ENCODE results near the gene CCDC47.

Gene CCDC47

DNA sequence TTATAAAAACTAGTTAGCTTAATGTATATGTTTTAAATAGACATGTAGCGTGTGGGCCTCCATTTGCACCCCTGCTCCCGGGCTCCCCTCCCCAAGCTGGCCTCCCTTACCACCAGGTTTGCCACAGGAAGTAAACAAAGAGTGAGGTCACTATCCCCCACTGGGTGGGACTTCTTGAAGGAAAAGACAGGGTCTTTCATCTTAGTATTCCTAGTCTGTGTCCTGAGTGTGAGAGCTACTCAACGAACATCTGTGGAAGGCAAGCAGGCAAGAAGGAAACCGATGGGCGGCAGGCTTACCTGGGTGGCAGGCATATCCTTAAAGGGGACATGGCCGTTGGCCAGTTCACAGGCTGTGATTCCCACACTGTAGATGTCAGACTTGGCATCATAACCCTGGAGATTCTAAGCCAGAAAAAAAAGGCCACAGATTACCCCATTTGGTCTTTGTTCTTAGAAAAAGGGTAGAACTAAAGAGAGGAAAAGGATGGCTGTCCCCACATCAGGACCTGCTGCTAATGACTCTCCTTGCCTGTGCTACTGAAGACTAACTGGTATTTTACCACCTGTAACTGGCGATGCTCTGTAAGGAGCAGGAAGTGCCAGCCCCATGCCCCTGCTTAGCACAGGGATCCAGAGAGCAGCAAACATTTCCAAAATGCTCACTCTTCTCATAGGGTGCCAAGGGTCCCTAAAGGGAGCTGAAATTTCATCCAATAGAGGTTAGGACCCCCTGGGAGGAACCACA, 66.9 kb downstream of the CCDC47 start:
- Histone ChIP-seq H3K9ac (ENCODE audit: low read length) (no peak overlapping the region), H4K91ac (ENCODE audit: low read depth, low read length) (no peak overlapping the region), H3K4ac (ENCODE audit: low read depth, low read length) (no peak overlapping the region), H3K36me3 (ENCODE audit: control insufficient read depth in 1 of 2, insufficient read depth in 2 of 2, low read length in 2 of 2) (peaks cover 13 to 33% of the 10 kb centered on the region in 2 experiments), H3K14ac (ENCODE audit: low read length) (no peak overlapping the region), H2AK5ac (ENCODE audit: low read length) (no peak overlapping the region), H2BK120ac (ENCODE audit: insufficient read depth, low read length, poor library complexity) (no peak overlapping the region), H3K4me2 (ENCODE audit: low read length) (no peak overlapping the region), H2BK5ac (ENCODE audit: low read depth, low read length, poor library complexity) (no peak overlapping the region), H3K27me3 (ENCODE audit: insufficient read depth, low read length) (no peaks in the 10 kb centered on the region), H3K79me1 (ENCODE audit: low read length) (no peaks in the 10 kb centered on the region), H4K8ac (ENCODE audit: low read depth, low read length) (no peak overlapping the region), H2BK12ac (ENCODE audit: low read length) (no peak overlapping the region), H3K9me3 (ENCODE audit: insufficient read depth, low read depth, low read length) (peaks cover 2% of the 10 kb centered on the region), H3K27ac (ENCODE audit: low read depth, low read length) (no peak overlapping the region), H3K4me1 (ENCODE audit: control insufficient read depth in 1 of 2, insufficient read depth in 2 of 2, low read length in 2 of 2) (peaks cover 0 to under 1% of the 10 kb centered on the region in 2 experiments), H3K23ac (ENCODE audit: low read length) (no peak overlapping the region), H3K4me3 (ENCODE audit: low read depth, low read length) (no peak overlapping the region), H2AFZ (ENCODE audit: insufficient read depth, low read length, poor library complexity) (no peak overlapping the region), H3K18ac (ENCODE audit: low read length) (no peak overlapping the region), H3K79me2 (ENCODE audit: control insufficient read depth, insufficient read depth, low read length, poor library complexity) (no peaks in the 10 kb centered on the region), H4K12ac (ENCODE audit: low read depth, low read length) (no peak overlapping the region)
- no CpG with 5 or more reads among the region's 7 CpGs for WGBS (ENCODE audit: extremely low coverage, insufficient coverage, insufficient read length)
- no peak for DNase-seq

DNA sequence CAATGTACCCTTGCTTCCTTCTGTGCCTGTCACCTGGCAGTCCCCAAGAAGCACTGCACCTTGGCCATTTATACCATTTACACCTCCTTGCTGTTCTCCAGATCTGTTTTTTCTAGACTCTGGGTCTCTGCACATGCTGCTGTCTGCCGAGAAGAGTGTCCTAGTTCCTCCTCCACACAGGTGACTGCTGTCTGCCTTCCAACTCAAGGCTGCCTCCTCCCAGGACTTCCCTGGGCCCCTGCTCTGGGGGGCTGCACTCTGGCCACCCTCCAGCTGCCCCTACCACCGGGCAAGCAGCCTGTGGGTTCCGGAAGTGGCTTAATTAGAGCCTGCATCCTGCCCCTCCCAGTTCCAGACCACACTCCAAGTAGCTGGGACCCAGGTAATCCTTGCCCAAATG, 67.7 kb downstream of the CCDC47 start:
- H3K79me1 ChIP-seq (ENCODE audit: low read length): peaks cover 2% of the 10 kb centered on the region
- no peaks in the 10 kb centered on the region for H3K79me2 ChIP-seq (ENCODE audit: control insufficient read depth, insufficient read depth, low read length, poor library complexity)
- H2AFZ ChIP-seq (ENCODE audit: insufficient read depth, low read length, poor library complexity): no peak overlapping the region
- no peak overlapping the region for H4K91ac ChIP-seq (ENCODE audit: low read depth, low read length)
- peaks cover 2% of the 10 kb centered on the region for H3K9me3 ChIP-seq (ENCODE audit: insufficient read depth, low read depth, low read length)
- H3K36me3 ChIP-seq (ENCODE audit: control insufficient read depth in 1 of 2, insufficient read depth in 2 of 2, low read length in 2 of 2): peaks cover 13 to 31% of the 10 kb centered on the region in 2 experiments
- H3K4me3 ChIP-seq (ENCODE audit: low read depth, low read length): no peak overlapping the region
- no peaks in the 10 kb centered on the region for H3K27me3 ChIP-seq (ENCODE audit: insufficient read depth, low read length)
- no peak overlapping the region for H2BK12ac ChIP-seq (ENCODE audit: low read length)
- no peak overlapping the region for H3K4ac ChIP-seq (ENCODE audit: low read depth, low read length)
- H3K14ac ChIP-seq (ENCODE audit: low read length): no peak overlapping the region
- H3K9ac ChIP-seq (ENCODE audit: low read length): no peak overlapping the region
- H3K18ac ChIP-seq (ENCODE audit: low read length): no peak overlapping the region
- no CpG with 5 or more reads among the region's 3 CpGs for WGBS (ENCODE audit: extremely low coverage, insufficient coverage, insufficient read length)
- no peak overlapping the region for H3K4me2 ChIP-seq (ENCODE audit: low read length)
- no peak for DNase-seq
- no peak overlapping the region for H3K23ac ChIP-seq (ENCODE audit: low read length)
- H2AK5ac ChIP-seq (ENCODE audit: low read length): no peak overlapping the region
- no peak overlapping the region for H2BK120ac ChIP-seq (ENCODE audit: insufficient read depth, low read length, poor library complexity)
- no peak overlapping the region for H4K12ac ChIP-seq (ENCODE audit: low read depth, low read length)
- H2BK5ac ChIP-seq (ENCODE audit: low read depth, low read length, poor library complexity): no peak overlapping the region
- no peak overlapping the region for H4K8ac ChIP-seq (ENCODE audit: low read depth, low read length)
- no peak overlapping the region for H3K27ac ChIP-seq (ENCODE audit: low read depth, low read length)
- peaks cover 2 to 9% of the 10 kb centered on the region in 2 experiments for H3K4me1 ChIP-seq (ENCODE audit: control insufficient read depth in 1 of 2, insufficient read depth in 2 of 2, low read length in 2 of 2)

DNA sequence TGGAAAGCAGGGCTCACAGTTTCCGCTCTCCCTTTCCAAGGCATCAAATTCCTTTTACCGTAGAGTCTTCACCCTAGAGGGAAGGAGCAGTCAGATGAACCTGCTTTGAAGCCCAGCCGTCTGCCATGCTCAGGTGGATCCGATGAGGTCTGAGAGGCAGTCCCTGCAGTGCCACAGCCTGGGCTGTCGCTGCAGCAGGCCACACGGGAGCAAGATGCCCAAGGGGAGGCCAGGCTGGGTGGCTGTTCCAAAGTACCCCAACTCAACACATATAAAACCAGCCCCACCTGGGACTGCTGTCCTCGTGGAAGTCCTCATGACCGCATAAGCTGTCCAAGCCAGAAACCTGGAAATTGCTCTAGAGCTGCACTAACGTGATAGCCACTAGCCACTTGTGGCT, 68.6 kb downstream of the CCDC47 start:
- no peak overlapping the region for H3K18ac ChIP-seq (ENCODE audit: low read length)
- H3K4me2 ChIP-seq (ENCODE audit: low read length): no peak overlapping the region
- H4K91ac ChIP-seq (ENCODE audit: low read depth, low read length): no peak overlapping the region
- H3K9ac ChIP-seq (ENCODE audit: low read length): no peak overlapping the region
- peaks cover 6% of the 10 kb centered on the region for H3K79me1 ChIP-seq (ENCODE audit: low read length)
- no peak overlapping the region for H3K23ac ChIP-seq (ENCODE audit: low read length)
- no CpG with 5 or more reads among the region's 9 CpGs for WGBS (ENCODE audit: extremely low coverage, insufficient coverage, insufficient read length)
- H3K79me2 ChIP-seq (ENCODE audit: control insufficient read depth, insufficient read depth, low read length, poor library complexity): peaks cover 4% of the 10 kb centered on the region
- H2BK5ac ChIP-seq (ENCODE audit: low read depth, low read length, poor library complexity): no peak overlapping the region
- H4K8ac ChIP-seq (ENCODE audit: low read depth, low read length): no peak overlapping the region
- H3K9me3 ChIP-seq (ENCODE audit: insufficient read depth, low read depth, low read length): peaks cover 2% of the 10 kb centered on the region
- H3K27me3 ChIP-seq (ENCODE audit: insufficient read depth, low read length): no peaks in the 10 kb centered on the region
- peaks cover 13 to 25% of the 10 kb centered on the region in 2 experiments for H3K36me3 ChIP-seq (ENCODE audit: control insufficient read depth in 1 of 2, insufficient read depth in 2 of 2, low read length in 2 of 2)
- no peak overlapping the region for H2AK5ac ChIP-seq (ENCODE audit: low read length)
- H3K4ac ChIP-seq (ENCODE audit: low read depth, low read length): no peak overlapping the region
- DNase-seq: no peak
- no peak overlapping the region for H2AFZ ChIP-seq (ENCODE audit: insufficient read depth, low read length, poor library complexity)
- H2BK12ac ChIP-seq (ENCODE audit: low read length): no peak overlapping the region
- H3K4me1 ChIP-seq (ENCODE audit: control insufficient read depth in 1 of 2, insufficient read depth in 2 of 2, low read length in 2 of 2): peaks cover 4 to 13% of the 10 kb centered on the region in 2 experiments
- H3K4me3 ChIP-seq (ENCODE audit: low read depth, low read length): no peak overlapping the region
- no peak overlapping the region for H3K14ac ChIP-seq (ENCODE audit: low read length)
- no peak overlapping the region for H4K12ac ChIP-seq (ENCODE audit: low read depth, low read length)
- H2BK120ac ChIP-seq (ENCODE audit: insufficient read depth, low read length, poor library complexity): no peak overlapping the region
- H3K27ac ChIP-seq (ENCODE audit: low read depth, low read length): no peak overlapping the region

DNA sequence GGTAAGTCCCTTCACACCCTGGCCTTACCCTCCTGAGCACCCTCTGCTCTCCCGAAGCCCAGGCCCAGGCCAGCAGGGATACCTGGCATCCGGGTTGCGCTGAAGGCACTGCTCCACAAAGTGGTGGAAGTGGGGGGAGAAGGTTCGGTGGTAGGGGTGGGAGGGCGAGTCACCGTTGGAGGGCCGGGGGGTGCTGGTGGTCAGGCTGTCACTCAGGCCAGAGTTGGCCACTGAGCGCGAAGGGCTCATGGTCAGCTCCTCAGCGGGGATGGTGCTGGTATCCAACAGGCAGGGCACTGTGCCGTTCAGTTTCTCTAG, 69.2 kb downstream of the CCDC47 start:
- peaks cover 13 to 23% of the 10 kb centered on the region in 2 experiments for H3K36me3 ChIP-seq (ENCODE audit: control insufficient read depth in 1 of 2, insufficient read depth in 2 of 2, low read length in 2 of 2)
- no peak overlapping the region for H2BK5ac ChIP-seq (ENCODE audit: low read depth, low read length, poor library complexity)
- H3K79me1 ChIP-seq (ENCODE audit: low read length): peaks cover 6% of the 10 kb centered on the region
- peaks cover 4% of the 10 kb centered on the region for H3K79me2 ChIP-seq (ENCODE audit: control insufficient read depth, insufficient read depth, low read length, poor library complexity)
- no peak overlapping the region for H4K91ac ChIP-seq (ENCODE audit: low read depth, low read length)
- no CpG with 5 or more reads among the region's 11 CpGs for WGBS (ENCODE audit: extremely low coverage, insufficient coverage, insufficient read length)
- H3K9ac ChIP-seq (ENCODE audit: low read length): no peak overlapping the region
- no peak overlapping the region for H3K18ac ChIP-seq (ENCODE audit: low read length)
- no peak overlapping the region for H3K4me3 ChIP-seq (ENCODE audit: low read depth, low read length)
- peaks cover 4 to 13% of the 10 kb centered on the region in 2 experiments for H3K4me1 ChIP-seq (ENCODE audit: control insufficient read depth in 1 of 2, insufficient read depth in 2 of 2, low read length in 2 of 2)
- no peak overlapping the region for H2BK12ac ChIP-seq (ENCODE audit: low read length)
- H4K12ac ChIP-seq (ENCODE audit: low read depth, low read length): no peak overlapping the region
- H4K8ac ChIP-seq (ENCODE audit: low read depth, low read length): no peak overlapping the region
- no peaks in the 10 kb centered on the region for H3K27me3 ChIP-seq (ENCODE audit: insufficient read depth, low read length)
- no peak overlapping the region for H3K14ac ChIP-seq (ENCODE audit: low read length)
- DNase-seq: no peak
- H2AFZ ChIP-seq (ENCODE audit: insufficient read depth, low read length, poor library complexity): no peak overlapping the region
- H3K4ac ChIP-seq (ENCODE audit: low read depth, low read length): no peak overlapping the region
- no peak overlapping the region for H3K4me2 ChIP-seq (ENCODE audit: low read length)
- H2BK120ac ChIP-seq (ENCODE audit: insufficient read depth, low read length, poor library complexity): no peak overlapping the region
- no peak overlapping the region for H3K23ac ChIP-seq (ENCODE audit: low read length)
- no peak overlapping the region for H2AK5ac ChIP-seq (ENCODE audit: low read length)
- H3K9me3 ChIP-seq (ENCODE audit: insufficient read depth, low read depth, low read length): peaks cover 2% of the 10 kb centered on the region
- no peak overlapping the region for H3K27ac ChIP-seq (ENCODE audit: low read depth, low read length)

All from trophoblast cell (in vitro differentiated cells and primary cell).